ENCODE results near the gene PRKD1. TPM values are rescaled to one million over a fixed set of nuclear protein-coding genes. Genes with fewer than 3 reads are reported as not detected.

Gene PRKD1
- total RNA-seq, 1 experiment from 2014 or later, result not detected

GRCh38 chr14:29944091-29944490 is 16.4 kb upstream of the PRKD1 start:
- no peak for ATAC-seq
- intact Hi-C loops (cut with micrococcal nuclease), result no loop called here
- no peaks in the 10 kb centered on the region for H3K4me1 ChIP-seq (ENCODE audit: control insufficient read depth in 1 of 2, insufficient read depth in 2 of 2, low read length in 2 of 2)
- H3K9me3 ChIP-seq (ENCODE audit: control insufficient read depth in 1 of 2, insufficient read depth in 1 of 2, low read depth in 1 of 2, low read length in 2 of 2), result peaks cover 21% of the 10 kb centered on the region in 2 experiments; a peak in 3 of 4 replicates
- H4K20me1 ChIP-seq (ENCODE audit: insufficient read depth), result no peaks in the 10 kb centered on the region
- RAD21 ChIA-PET (ENCODE audit: low non-redundant PET in 1 of 2, low total read pairs in 2 of 2, uncharacterized antibody in 2 of 2, unreplicated experiment in 2 of 2), result no interaction called here
- DNase-seq (ENCODE audit: low read depth, low spot score), result no peak
- POLR2A ChIA-PET, result no interaction called here
- no peak overlapping the region for H3K27ac ChIP-seq (ENCODE audit: low read depth, low read length)
- H3K27me3 ChIP-seq (ENCODE audit: insufficient read depth, low read length), result no peaks in the 10 kb centered on the region
- no peak overlapping the region for H2AFZ ChIP-seq (ENCODE audit: low read depth, low read length, poor library complexity, severe bottlenecking)
- CTCF ChIA-PET, result no interaction called here
- no peak overlapping the region for H3K9ac ChIP-seq (ENCODE audit: low read length)
- BruUV-seq (replicated peaks), result no TSS peak
- no peaks in the 10 kb centered on the region for H3K9me2 ChIP-seq (ENCODE audit: insufficient read depth)
- no peaks in the 10 kb centered on the region for H3K36me3 ChIP-seq (ENCODE audit: control insufficient read depth in 1 of 2, insufficient read depth in 2 of 2, low read length in 2 of 2)
- no peak overlapping the region for H3K4me2 ChIP-seq (ENCODE audit: low read length)
- TF ChIP-seq RAD21 (IDR thresholded peaks at IDR 0.05; ENCODE audit: low read depth), result no peak
- TF ChIP-seq POLR2A (IDR thresholded peaks at IDR 0.05; ENCODE audit: borderline replicate concordance, extremely low read depth, insufficient read depth, insufficient read length), result no peak
- TF ChIP-seq EZH2 (IDR thresholded peaks at IDR 0.05), result no peak
- no peak for TF ChIP-seq EZH2phosphoT487 (IDR thresholded peaks at IDR 0.05; ENCODE audit: borderline replicate concordance)
- TF ChIP-seq REST (IDR thresholded peaks at IDR 0.05; ENCODE audit: low read depth), result no peak
- no peak for TF ChIP-seq SIN3A (IDR thresholded peaks at IDR 0.05; ENCODE audit: low read depth)
- TF ChIP-seq ATF3 (IDR thresholded peaks at IDR 0.05), result no peak
- TF ChIP-seq SRF (IDR thresholded peaks at IDR 0.05; ENCODE audit: low read depth), result no peak
- no peak for TF ChIP-seq ZBTB33 (IDR thresholded peaks at IDR 0.05; ENCODE audit: extremely low read depth, insufficient replicate concordance, low read length)
- no peak for TF ChIP-seq FOSL1 (IDR thresholded peaks at IDR 0.05; ENCODE audit: low read depth)
- no peak for TF ChIP-seq POLR2AphosphoS5 (IDR thresholded peaks at IDR 0.05; ENCODE audit: low read depth, low read length)
- TF ChIP-seq JUND (IDR thresholded peaks at IDR 0.05), result no peak
- TF ChIP-seq ZFX (IDR thresholded peaks at IDR 0.05), result no peak
- no peak for TF ChIP-seq EGR1 (IDR thresholded peaks at IDR 0.05; ENCODE audit: low read depth)
- no peak overlapping the region for H3K4me3 ChIP-seq (replicated peaks in 1 of 2; ENCODE audit: low read depth in 1 of 2, low read length in 2 of 2)
- H3K79me2 ChIP-seq (ENCODE audit: insufficient read depth, low read length), result no peaks in the 10 kb centered on the region

Measured in HCT116 (cell line).